IPS-18a (cell line): Measurements from ENCODE around the gene TMEM229A.
"Not testable (repeated sequence)": the region's sequence is repeated elsewhere in the genome, so short reads cannot be mapped to it uniquely, and the experiment has no call there.

Experiments
- H3K27ac ChIP-seq: one replicate; pipeline ENCODE4 v1.5.1; 2013; ENCODE audit warnings: low read length
- H3K27me3 ChIP-seq: one replicate; pipeline ENCODE4 v1.6.1; 2013; ENCODE audit warnings: mild to moderate bottlenecking, low read length; ENCODE audit not compliant: control insufficient read depth, insufficient read depth
- H3K36me3 ChIP-seq: one replicate; pipeline ENCODE4 v1.6.1; 2013; ENCODE audit warnings: low read depth, low read length; ENCODE audit not compliant: control insufficient read depth
- H3K4me1 ChIP-seq: one replicate; pipeline ENCODE4 v1.6.1; 2013; ENCODE audit warnings: low read depth, low read length; ENCODE audit not compliant: control insufficient read depth
- H3K4me3 ChIP-seq: one replicate; pipeline ENCODE4 v1.5.1; 2013; ENCODE audit warnings: low read length
- H3K9ac ChIP-seq: one replicate; pipeline ENCODE4 v1.6.1; 2013; ENCODE audit warnings: mild to moderate bottlenecking, low read length, moderate library complexity
- H3K9me3 ChIP-seq: one replicate; pipeline ENCODE4 v1.6.1; 2013; ENCODE audit warnings: low read depth, low read length; ENCODE audit not compliant: control insufficient read depth

The TMEM229A gene

DNA sequence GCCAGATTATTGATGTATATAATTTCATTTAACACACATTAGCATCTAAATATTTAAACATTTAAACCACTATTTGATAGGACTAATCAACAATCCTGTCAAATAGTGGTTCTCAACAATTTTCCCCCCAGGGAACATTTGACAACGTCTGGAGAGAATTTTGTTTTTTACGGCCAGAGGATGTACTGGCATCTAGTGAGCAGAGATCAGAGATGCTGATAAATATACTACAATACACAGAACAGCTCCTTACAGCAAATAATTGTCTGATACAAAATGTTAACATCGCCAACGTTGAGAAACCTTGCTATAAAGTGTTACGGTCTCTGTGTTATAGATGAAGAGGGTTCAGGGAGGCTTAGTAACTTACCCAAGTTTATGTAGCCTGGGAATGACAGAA lies 25.0 kb upstream of the TMEM229A start:
- Histone ChIP-seq H3K27me3 (no peaks in the 10 kb centered on the region), H3K4me3 (no peak overlapping the region), H3K36me3 (no peaks in the 10 kb centered on the region), H3K9ac (no peak overlapping the region), H3K27ac (no peak overlapping the region), H3K4me1 (no peaks in the 10 kb centered on the region), H3K9me3 (no peaks in the 10 kb centered on the region)

GRCh38 chr7:124056234-124056633 lies 23.4 kb upstream of the TMEM229A start:
- Histone ChIP-seq H3K4me3 (no peak overlapping the region), H3K4me1 (no peaks in the 10 kb centered on the region), H3K27ac (no peak overlapping the region), H3K9me3 (no peaks in the 10 kb centered on the region), H3K9ac (no peak overlapping the region), H3K27me3 (no peaks in the 10 kb centered on the region), H3K36me3 (no peaks in the 10 kb centered on the region)

GRCh38 chr7:124051681-124052377 lies 19.0 kb upstream of the TMEM229A start:
- H3K9ac ChIP-seq: no peak overlapping the region
- no peaks in the 10 kb centered on the region for H3K27me3 ChIP-seq
- H3K4me1 ChIP-seq: no peaks in the 10 kb centered on the region
- no peak overlapping the region for H3K4me3 ChIP-seq
- no peaks in the 10 kb centered on the region for H3K9me3 ChIP-seq
- no peak overlapping the region for H3K27ac ChIP-seq
- no peaks in the 10 kb centered on the region for H3K36me3 ChIP-seq

GRCh38 chr7:124042826-124043225 lies 10.0 kb upstream of the TMEM229A start:
- Histone ChIP-seq H3K9me3 (no peaks in the 10 kb centered on the region), H3K36me3 (no peaks in the 10 kb centered on the region), H3K4me1 (peaks cover 6% of the 10 kb centered on the region), H3K27ac (no peak overlapping the region), H3K27me3 (no peaks in the 10 kb centered on the region), H3K9ac (no peak overlapping the region), H3K4me3 (no peak overlapping the region)

- H3K9me3 ChIP-seq: no peaks in the 10 kb centered on the region
- H3K9ac ChIP-seq: no peak overlapping the region
These were observed 8.6 kb upstream of the TMEM229A start for GRCh38 chr7:124041439-124041838.

DNA sequence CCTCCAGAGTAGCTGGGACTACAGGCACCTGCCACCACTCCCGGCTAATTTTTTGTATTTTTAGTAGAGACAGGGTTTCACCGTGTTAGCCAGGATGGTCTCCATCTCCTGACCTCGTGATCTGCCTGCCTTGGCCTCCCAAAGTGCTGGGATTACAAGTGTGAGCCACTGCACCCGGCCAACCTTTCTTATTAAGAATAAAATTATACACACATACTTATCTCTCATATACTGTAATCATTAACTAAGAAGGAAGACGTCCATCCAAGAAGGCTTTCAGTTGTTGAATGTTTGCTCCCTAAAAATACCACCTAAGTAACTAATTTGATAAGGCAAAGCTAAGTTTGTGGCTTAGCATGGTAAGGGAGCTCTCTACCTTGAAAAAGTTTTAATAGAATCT lies 5.0 kb upstream of the TMEM229A start:
- H3K27ac ChIP-seq, H3K4me3 ChIP-seq, H3K9ac ChIP-seq, H3K36me3 ChIP-seq, H3K9me3 ChIP-seq: not testable (repeated sequence)
- H3K4me1 ChIP-seq: peaks cover 11% of the 10 kb centered on the region
- H3K27me3 ChIP-seq: peaks cover 17% of the 10 kb centered on the region

More at GRCh38 chr7:124041439-124041838, 8.6 kb upstream of the TMEM229A start:
- peaks cover 6% of the 10 kb centered on the region for H3K4me1 ChIP-seq
- no peak overlapping the region for H3K4me3 ChIP-seq
- H3K36me3 ChIP-seq: no peaks in the 10 kb centered on the region
- H3K27ac ChIP-seq: no peak overlapping the region
- H3K27me3 ChIP-seq: no peaks in the 10 kb centered on the region

DNA sequence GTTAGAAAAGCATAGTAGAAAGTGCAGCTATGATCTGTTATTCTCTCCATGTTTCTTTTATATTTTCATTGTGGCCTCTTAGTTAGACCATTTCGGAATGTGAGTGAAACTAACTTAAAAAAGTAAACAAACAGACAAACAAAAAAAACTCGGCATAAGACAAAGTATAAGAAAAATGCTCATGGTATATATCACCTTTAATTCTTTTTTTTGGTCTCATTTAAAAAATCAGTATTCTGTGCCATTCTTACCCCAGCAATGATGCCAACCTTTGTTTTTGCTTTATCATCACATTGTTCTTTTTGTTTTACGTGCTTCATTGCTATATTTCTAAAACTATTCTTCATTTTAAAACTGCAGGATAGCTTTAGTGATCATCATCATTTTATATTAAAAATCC lies 2.8 kb upstream of the TMEM229A start:
- Histone ChIP-seq H3K4me3 (no peak overlapping the region), H3K9me3 (no peaks in the 10 kb centered on the region), H3K27ac (no peak overlapping the region), H3K36me3 (no peaks in the 10 kb centered on the region), H3K9ac (no peak overlapping the region), H3K4me1 (peaks cover 11% of the 10 kb centered on the region), H3K27me3 (peaks cover 32% of the 10 kb centered on the region)

DNA sequence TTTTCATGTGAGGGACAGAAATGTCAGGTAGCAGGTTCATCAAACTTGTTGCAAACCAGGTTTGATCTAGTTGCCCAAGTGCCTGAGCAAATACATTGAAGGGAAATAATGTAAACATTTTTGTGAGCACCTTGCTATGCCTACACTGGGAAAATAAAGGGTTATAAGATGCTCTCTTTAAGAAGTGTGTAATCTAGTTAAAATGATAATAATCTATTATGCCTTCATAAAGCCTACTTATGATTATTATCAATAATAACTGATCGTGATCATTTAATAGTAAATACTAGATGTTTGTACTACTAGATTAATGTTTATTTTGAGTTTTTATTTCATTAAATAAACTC lies 1.9 kb upstream of the TMEM229A start:
- H3K9ac ChIP-seq: no peak overlapping the region
- peaks cover 8% of the 10 kb centered on the region for H3K4me1 ChIP-seq
- no peak overlapping the region for H3K4me3 ChIP-seq
- H3K9me3 ChIP-seq: no peaks in the 10 kb centered on the region
- H3K27ac ChIP-seq: no peak overlapping the region
- H3K36me3 ChIP-seq: no peaks in the 10 kb centered on the region
- peaks cover 41% of the 10 kb centered on the region for H3K27me3 ChIP-seq

DNA sequence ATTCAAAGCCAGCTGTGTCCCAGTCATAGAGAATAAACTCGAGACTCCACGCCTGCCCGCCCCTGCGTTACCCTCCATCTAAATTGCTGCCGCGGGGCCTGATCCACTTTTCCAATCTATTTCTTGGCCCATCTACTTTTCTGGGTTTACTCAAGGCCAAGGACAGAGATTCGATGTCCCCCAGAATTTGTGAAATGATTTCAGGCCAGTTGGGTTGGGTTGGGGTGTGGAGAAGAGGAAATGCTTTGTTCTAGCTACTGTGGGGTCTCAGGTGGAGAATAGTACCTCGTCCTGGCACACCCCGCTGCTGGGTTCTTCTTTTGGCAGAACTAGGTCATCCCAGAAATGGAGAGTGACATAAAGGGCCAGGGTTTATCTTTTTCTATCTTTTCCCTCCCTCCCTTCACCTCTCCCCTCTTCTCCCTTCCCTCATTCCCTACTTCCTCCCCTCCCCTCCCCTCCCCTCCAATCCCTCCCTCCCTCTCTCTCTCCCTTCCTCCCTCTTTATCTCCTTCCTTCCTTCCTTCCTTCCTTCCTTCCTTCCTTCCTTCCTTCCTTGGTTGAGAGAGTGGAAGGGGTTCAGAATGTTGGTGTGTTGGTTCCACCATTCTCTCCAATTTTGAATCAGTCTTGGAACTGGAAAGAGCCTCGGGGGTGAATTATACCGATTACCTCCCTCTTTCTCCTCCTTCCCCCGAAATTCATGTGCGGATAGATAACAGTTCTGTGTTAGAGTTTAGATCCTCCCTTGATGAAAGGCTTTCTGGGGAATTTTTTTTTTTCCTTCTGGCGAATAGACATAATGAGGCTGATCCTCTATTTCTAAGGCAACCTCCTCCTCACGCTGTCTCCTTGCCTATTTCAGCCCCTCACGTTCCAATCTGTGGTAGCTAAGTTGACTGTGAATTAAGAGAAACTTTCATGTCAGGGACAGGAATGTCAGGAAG lies 1.2 kb upstream of the TMEM229A start:
- H3K36me3 ChIP-seq: no peaks in the 10 kb centered on the region
- peaks cover 5% of the 10 kb centered on the region for H3K4me1 ChIP-seq
- H3K9me3 ChIP-seq: no peaks in the 10 kb centered on the region
- H3K4me3 ChIP-seq: peak overlapping the region; percentile 41
- H3K27ac ChIP-seq: no peak overlapping the region
- no peak overlapping the region for H3K9ac ChIP-seq
- H3K27me3 ChIP-seq: peaks cover 41% of the 10 kb centered on the region

DNA sequence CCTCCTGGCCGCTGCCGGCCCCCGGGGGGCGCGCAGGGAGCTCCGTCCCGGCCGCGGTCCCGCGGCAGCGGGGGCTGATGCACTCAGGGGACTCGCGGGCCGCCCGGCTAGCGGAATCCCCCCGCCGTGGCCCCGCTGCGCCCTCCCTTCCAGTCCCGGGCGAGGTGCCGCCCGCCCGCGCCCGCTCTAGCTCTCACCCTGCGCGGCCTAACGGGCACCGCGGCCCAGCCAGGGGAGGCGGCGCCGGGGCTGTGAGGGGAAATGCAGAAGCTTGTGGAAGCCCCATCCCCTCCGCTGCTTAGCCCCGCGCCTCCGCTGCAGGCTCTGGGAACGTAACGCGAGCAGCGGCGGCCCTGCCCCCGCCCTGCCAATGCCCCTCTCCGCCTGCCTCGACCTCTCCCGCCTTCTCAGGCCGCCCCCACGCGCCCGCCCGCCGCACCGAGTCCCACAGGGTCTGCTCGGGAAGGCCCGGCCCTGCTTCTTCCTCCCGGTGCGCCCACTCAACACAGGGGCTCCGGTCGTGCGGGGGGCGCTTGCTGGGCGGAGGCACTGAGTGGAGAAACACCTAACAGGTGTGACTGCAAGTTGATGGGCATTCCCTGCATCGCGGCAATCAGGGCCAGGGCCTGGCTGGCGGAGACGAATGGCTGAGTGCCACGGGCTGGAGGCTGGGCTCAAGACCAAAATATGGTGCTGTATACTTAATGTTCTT lies 384 bp upstream of the TMEM229A start:
- Histone ChIP-seq H3K9ac (no peak overlapping the region), H3K27ac (no peak overlapping the region), H3K36me3 (no peaks in the 10 kb centered on the region), H3K4me3 (peak overlapping the region; percentile 41), H3K4me1 (peaks cover 5% of the 10 kb centered on the region), H3K27me3 (peaks cover 41% of the 10 kb centered on the region), H3K9me3 (no peaks in the 10 kb centered on the region)

- Histone ChIP-seq H3K4me3 (peak overlapping the region; percentile 68), H3K36me3 (no peaks in the 10 kb centered on the region), H3K27ac (no peak overlapping the region), H3K9me3 (no peaks in the 10 kb centered on the region), H3K9ac (peak overlapping the region; percentile 25), H3K27me3 (peaks cover 41% of the 10 kb centered on the region), H3K4me1 (peaks cover 5% of the 10 kb centered on the region)
These were observed 948 bp downstream of the TMEM229A start for GRCh38 chr7:124031919-124032318.
